ENCODE data around the gene PCBP4.

Gene PCBP4

GRCh38 chr3:51957520-51958205 lies 9.6 kb downstream of the PCBP4 start:
- no peaks in the 10 kb centered on the region for H3K27me3 ChIP-seq (replicated peaks)
- in situ Hi-C loops (cut with HindIII; ENCODE audit: low pct_ligation_motif_present, low sequenced_read_pairs), result no loop called here
- peaks cover 2% of the 10 kb centered on the region for H3K36me3 ChIP-seq (replicated peaks)
- no peak overlapping the region for H3K4me3 ChIP-seq (ENCODE audit: low read depth, low read length)
- TF ChIP-seq, protein P1, sequence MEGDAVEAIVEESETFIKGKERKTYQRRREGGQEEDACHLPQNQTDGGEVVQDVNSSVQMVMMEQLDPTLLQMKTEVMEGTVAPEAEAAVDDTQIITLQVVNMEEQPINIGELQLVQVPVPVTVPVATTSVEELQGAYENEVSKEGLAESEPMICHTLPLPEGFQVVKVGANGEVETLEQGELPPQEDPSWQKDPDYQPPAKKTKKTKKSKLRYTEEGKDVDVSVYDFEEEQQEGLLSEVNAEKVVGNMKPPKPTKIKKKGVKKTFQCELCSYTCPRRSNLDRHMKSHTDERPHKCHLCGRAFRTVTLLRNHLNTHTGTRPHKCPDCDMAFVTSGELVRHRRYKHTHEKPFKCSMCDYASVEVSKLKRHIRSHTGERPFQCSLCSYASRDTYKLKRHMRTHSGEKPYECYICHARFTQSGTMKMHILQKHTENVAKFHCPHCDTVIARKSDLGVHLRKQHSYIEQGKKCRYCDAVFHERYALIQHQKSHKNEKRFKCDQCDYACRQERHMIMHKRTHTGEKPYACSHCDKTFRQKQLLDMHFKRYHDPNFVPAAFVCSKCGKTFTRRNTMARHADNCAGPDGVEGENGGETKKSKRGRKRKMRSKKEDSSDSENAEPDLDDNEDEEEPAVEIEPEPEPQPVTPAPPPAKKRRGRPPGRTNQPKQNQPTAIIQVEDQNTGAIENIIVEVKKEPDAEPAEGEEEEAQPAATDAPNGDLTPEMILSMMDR (IDR thresholded peaks at IDR 0.05; ENCODE audit: low read depth, low read length, missing control alignments), result peak; percentile 18
- H3K27ac ChIP-seq, result no peak overlapping the region
- DNase-seq, result no peak

- Histone ChIP-seq H3K4me3 (ENCODE audit: low read depth, low read length) (peak overlapping the region; percentile 29), H3K27me3 (replicated peaks) (no peaks in the 10 kb centered on the region), H3K27ac (no peak overlapping the region), H3K36me3 (replicated peaks) (peaks cover 2% of the 10 kb centered on the region)
- in situ Hi-C loops (cut with HindIII; ENCODE audit: low pct_ligation_motif_present, low sequenced_read_pairs), result no loop called here
- TF ChIP-seq, protein P1 (IDR thresholded peaks at IDR 0.05; ENCODE audit: low read depth, low read length, missing control alignments), result peak; percentile 71
- DNase-seq, result no peak
Observed at GRCh38 chr3:51955893-51956770, 11.1 kb downstream of the PCBP4 start.

GRCh38 chr3:51955175-51955892 lies 11.9 kb downstream of the PCBP4 start, which contains the start of gene GPR62:
GPR62 (plus strand) TSS chr3:51955381; CDS start chr3:51955653, 272 bp downstream.
- no peak for DNase-seq
- Histone ChIP-seq H3K36me3 (replicated peaks) (peaks cover 2% of the 10 kb centered on the region), H3K4me3 (ENCODE audit: low read depth, low read length) (peak within 1 kb of the TSS; percentile 29), H3K27me3 (replicated peaks) (no peaks in the 10 kb centered on the region), H3K27ac (no peak within 1 kb of the TSS)
- in situ Hi-C loops (cut with HindIII; ENCODE audit: low pct_ligation_motif_present, low sequenced_read_pairs), result no loop called here
- TF ChIP-seq, protein P1 (IDR thresholded peaks at IDR 0.05; ENCODE audit: low read depth, low read length, missing control alignments), result no peak

DNA sequence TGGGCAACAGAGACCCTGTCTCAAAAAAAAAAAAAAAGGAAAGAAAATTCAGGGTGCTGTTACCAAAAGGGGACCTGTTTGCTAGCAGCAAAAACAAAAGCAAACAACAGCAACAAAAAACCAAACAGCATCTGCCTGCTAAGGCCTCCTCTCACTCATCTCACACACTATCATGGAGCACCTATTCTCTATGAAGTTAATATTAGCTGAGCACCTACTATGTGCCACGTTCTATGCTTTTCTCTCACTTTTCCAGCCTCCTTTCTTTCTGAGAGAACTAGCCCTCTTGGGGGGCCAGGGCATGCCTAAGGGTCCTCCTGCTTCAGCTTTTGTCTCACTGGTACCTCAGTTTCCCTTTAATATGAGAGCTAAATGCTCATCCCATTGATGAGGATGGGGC lies 12.5 kb downstream of the PCBP4 start:
- H3K4me3 ChIP-seq (ENCODE audit: low read depth, low read length), result no peak overlapping the region
- H3K27ac ChIP-seq, result no peak overlapping the region
- TF ChIP-seq, protein P1 (IDR thresholded peaks at IDR 0.05; ENCODE audit: low read depth, low read length, missing control alignments), result no peak
- no peak for DNase-seq
- in situ Hi-C loops (cut with HindIII; ENCODE audit: low pct_ligation_motif_present, low sequenced_read_pairs), result no loop called here
- no peaks in the 10 kb centered on the region for H3K27me3 ChIP-seq (replicated peaks)
- peaks cover under 1% of the 10 kb centered on the region for H3K36me3 ChIP-seq (replicated peaks)

DNA sequence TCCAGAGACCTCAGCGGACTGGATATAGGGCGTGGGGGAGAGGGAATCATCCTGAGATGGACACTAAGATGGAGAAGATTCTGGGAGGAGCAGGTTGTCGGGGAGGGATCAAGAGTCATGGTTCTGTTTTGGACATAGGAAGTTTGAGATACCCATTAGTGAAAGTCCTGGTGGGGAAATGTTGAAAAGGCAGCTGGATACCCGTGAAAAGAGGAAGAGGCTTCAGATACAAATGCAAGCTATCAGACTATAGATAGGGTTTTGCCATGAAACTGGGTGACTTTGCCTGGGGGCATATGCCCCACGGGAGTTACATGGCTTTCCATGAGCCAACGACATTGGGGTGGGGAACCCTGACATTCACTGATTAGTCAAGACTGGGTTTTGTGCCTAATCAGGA lies 13.1 kb downstream of the PCBP4 start:
- DNase-seq, result no peak
- in situ Hi-C loops (cut with HindIII; ENCODE audit: low pct_ligation_motif_present, low sequenced_read_pairs), result no loop called here
- TF ChIP-seq, protein P1 (IDR thresholded peaks at IDR 0.05; ENCODE audit: low read depth, low read length, missing control alignments), result no peak
- H3K36me3 ChIP-seq (replicated peaks), result no peaks in the 10 kb centered on the region
- no peak overlapping the region for H3K4me3 ChIP-seq (ENCODE audit: low read depth, low read length)
- no peak overlapping the region for H3K27ac ChIP-seq
- H3K27me3 ChIP-seq (replicated peaks), result no peaks in the 10 kb centered on the region
